NCI-H526 (cell line): Measurements from ENCODE around the gene CAPG.

Experiments
- DNase-seq, 2 experiments: peaks; one replicate each; lab custom pipeline; 2025; lab: John Stamatoyannopoulos, UW

The CAPG gene

DNA sequence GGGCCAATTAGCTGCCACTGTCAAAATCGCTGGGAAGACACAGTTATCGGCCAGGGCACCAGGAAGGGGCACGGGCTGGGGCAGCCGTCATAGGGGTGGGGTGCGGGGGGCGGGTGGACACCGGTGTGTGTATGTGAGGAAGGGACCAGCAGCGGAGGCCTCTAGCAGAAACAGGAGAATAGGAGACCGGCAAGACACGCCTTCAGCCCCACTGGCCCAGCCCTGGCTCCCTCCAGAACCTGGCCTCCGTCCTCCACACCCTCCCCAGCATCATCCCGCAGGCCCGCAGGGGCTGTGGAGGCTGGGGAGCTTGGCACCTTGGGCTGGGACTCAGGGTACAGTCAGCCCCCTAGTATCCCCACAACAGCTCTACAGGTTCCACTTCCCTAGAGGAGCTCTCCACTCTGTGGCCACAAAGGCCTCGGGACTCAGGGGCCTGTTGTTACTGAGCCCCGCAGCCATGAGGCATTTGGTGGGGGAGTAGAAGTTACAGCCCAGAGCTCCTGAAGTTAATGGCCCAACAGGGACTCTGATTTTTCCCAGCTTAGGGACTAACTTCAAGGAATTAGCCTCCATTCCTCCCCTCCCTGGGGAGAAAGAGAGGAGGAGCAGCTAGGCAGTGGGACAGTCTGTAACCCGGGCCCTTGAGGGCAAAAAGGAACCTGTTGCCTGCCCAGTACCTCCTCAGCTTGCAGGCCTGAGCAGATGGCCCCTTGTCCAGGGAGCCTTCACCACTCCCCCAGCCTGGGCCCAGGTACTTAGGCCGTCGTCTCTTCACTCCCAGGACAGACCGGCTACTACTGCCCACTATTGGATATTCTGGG, 28.2 kb upstream of the CAPG start:
- DNase-seq, result peak in 1 of 2 experiments; percentile 66

DNA sequence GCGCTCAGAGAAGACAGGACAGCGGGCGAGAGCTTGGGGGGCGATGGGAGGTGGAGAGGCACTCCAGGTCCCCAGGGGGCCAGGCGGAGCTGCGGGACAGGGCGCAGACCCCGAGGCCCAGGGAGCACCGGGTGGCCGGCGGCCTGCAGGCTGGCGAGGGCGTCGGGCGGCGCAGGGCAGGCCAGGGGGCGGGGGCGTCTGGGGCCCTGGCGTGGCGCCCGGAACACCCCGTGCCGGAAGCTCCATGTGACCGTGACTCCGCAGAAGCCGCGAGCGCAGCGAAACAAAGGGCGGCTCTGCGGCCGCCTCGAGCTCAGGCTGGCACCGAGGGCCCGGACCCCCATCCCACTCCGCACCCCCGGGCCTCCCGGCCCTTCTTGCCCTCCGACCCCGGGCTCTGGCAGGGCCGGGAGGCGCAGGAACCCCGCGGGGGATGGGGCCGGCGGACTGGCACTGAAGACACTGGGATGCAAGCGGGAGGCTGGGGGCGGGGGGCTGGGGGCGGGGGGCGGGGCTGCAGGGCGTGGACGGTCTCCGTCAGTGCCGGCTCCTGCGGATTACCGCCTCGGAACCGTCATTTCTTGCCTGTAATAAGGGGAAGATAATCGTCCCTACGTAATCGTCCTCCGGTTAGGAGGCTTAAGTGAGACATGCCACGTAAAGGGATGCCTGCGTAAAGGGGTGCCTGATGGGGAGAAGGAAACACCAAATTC, 27.5 kb upstream of the CAPG start:
- DNase-seq, result peak; percentile 60 to 90

DNA sequence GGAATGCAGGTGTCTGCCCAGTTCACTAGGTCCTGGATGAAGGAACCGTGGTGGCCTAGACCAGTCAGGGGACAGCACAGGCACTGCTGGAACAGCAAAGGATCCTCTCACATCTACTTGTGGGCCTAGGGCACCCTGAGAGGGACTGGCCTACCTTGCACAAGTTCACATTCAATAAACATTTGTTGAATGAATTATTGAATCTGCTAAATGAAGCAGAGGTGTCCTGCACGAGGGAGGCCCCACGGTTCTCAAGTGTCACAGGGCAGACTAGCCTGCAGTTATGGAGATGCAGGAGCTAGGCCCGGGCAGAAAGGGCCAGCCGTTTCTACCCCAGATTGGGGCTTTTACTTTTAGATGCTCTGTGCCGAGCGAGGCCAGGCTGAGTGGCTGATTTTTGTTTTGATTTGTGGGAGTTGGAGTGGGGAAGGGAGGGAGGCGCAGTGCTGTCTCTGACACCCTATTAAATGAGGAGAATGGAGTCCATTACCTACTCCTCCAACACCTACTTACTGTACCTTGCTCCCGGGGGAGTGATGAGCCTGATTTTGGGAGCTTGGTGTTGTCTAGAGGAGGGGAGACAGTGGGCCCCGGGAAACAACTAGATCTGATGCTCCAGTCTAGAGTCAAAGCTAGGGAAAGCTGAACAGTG, 26.8 kb upstream of the CAPG start:
- peak in 1 of 2 experiments; percentile 62 for DNase-seq

DNA sequence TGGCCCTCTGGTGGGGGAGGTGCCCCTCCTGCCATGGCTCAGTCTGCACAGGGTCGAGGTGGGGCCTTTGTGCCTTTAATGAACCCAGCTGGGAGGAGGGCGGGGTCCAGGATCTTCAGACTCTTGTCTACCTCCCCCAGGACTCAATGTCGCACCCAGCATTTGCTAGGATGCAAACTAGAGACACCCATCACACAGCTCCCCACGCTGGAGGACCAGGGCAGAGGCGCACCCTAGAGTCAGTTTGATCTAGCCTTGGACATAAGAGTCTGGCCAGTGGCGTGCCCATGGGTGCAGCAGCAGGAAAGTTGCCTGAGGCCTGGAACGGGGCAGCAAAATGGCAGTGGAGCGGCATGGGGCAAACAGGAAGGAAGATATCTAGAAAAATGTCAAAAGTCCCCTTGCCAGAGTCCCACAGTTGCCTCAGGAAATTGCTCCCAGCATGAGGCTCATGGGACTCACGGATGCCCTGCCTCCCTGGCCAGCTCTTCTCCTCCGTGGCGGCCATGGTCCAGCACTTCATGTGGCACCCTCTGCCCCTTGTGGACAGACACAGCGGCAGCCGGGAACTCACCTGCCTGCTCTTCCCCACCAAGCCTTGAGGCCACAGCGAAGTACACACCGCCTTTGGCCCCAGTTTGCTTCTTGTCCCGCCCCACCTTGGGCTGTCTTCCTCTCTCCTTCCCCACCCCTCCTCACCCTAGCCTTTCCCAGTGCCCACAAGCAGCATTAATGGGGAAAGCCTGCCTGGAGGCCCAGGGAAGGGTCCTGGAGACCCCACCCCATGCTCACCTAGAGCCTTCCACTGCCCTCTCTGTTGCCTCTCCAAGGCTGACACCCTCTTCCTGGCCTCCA, 26.0 kb upstream of the CAPG start:
- peak; percentile 33 to 55 for DNase-seq

DNA sequence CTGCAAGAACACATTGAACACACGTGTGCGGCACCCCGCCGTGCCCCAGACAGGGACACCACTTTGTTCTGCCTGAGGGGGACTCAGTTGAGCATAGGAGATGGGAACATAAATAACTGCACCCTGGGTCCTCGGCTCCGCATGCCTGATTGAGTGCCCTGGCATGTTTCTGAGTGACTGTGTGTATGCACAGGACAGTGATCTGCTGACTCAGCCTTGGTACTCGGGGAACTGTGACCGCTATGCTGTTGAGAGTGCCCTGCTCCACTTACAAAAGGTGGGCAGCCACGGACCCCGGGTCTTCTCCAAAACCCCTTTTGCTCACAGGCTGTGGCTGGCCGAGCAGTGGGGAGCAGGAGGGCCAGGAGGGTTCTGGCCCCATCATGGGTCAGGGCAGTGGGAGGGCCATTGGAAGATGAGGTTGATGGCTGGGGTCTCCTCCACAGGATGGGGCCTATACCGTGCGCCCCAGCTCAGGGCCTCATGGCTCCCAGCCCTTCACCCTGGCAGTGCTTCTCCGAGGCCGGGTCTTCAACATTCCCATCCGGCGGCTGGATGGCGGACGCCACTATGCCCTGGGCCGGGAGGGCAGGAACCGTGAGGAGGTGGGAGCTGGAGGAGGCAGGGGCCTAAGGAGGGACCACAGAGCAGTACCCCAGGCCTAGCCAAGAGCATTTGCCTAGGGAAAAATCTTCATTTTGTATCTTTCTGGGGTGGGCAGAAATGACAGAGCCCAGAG, 25.2 kb upstream of the CAPG start:
- DNase-seq, result no peak

DNA sequence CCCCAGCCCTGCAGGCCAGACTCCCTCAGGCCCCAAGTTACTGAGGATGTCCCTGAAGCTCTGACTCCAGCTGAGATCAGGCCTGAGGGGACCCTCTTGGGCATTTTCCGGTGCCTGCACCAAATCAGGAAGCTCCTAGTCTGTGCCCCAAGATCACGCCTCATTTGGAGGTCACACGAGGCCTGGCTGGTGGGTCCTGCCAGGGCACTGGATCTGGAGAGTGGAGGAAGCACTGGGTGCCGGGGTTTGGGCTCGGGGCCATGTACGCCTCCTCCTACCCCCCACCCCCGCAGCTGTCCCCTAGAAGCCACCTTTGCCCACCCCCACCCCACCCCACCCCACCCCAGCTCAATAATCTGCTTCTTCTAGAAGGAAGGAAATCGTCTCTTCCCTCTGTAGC, 24.5 kb upstream of the CAPG start:
- no peak for DNase-seq

DNA sequence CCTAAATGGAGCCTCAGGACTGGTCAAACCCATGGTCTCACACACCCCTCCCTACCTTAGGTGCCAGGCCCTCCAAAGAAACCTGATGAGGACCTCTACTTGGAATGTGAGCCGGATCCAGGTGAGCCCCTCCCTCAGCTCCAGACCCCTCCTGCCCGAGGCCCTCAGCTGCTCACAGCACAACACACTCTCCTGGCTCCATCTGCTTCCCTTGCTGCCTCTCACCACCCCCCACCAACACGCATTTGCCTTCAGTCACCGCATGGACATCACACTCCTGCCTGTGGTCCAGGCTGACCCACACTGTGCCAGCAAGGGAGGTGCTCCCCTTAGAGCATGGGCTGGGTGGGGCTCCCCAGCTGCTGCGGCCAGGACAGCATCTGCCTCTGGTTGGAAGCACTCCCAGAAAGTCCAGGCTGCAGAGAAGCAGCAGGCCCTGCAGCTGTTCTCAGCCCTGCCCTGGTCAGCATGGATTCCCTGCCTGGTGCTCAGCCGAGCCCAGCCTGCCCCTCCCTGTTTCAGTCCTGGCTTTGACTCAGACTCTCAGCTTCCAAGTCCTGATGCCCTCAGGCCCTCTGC, 23.4 kb upstream of the CAPG start:
- DNase-seq, result peak in 1 of 2 experiments; percentile 22

DNA sequence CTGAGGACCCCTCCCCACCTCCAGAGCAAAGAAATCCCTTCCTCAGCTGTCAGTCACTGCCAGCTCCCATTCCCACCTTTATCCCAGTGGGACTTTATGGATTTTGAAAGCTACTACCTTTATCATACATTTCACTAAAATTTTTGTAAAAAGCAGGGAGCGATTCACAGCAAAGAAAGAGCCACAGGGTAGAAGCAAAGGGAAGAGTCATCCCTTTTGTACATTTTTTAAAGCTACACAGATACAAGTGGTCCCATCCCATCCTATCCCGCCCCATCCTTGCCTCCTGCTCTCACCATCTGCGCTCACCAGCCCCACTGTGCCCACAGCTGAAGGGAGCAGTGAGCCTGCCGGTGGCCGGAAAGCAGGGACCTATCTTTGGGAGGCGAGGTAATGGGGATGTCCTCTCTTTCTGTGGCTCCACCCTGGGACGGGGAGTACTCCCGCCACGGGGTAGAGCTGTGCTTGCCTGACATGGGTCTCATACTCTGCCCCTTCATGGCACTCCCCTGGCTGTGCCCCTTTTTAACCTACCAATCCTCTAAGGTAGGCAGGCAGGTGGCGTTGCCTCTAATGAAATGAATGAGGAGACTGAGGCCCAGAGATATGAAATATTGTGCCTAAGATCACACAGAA, 21.5 kb upstream of the CAPG start:
- peak; percentile 14 to 57 for DNase-seq

DNA sequence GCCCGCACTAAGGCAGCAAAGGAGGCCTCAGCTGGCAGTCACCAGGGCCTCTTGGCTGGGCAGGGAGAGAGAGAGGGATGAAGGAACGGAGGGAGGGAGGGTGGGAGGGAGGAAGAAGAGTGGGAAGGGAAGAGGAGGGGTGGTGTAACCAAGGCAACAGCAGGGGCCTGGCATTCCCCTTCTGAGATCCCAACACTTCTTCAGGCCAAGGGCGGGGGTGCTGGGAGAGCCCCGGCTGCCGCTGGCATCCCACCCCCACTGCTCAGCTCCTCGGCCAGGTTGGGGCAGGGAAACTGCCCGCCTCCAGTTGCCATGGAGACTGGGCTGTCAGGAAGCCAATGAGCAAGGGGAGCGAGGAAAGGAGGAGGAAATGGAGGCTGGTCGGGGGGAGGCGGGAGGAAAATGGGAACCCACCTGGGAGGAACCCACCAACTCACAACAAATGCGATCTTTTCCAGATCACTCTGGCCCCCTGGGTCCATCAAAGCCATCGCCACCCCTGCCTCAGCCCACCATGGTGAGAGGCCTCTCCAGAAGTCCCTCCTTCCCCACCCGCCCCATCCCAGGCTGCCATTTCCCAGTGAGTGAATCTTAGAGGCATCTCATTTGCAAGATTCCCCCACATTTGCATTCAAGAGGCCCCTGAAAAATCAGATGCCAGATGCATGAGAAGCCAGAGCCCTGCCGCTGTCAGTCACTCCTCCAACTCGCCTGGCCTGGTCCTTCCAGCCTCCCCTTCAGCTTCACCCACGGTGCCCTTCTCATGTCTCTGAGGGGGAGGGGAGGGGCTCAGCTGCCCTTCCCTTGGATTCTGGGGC, 20.8 kb upstream of the CAPG start:
- peak; percentile 92 to 97 for DNase-seq

DNA sequence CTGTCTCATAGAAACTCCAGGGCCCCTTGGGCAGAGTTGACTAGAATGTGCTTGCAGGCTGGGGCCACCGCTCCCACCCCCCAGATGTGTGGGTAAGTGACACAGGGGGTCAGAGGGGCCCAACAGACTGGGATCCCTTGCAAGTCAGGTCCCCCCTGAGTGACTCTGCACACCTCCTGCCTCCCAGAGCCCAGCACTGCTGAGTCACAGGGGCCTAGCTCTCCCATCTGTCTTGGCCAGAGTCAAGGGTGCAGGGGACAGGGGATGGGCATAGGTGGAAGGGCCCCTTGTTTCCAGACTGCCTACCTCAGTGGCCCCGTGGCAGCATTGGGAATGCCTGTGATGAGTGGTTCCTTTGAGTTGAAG, 19.7 kb upstream of the CAPG start:
- DNase-seq, result peak in 1 of 2 experiments; percentile 38

DNA sequence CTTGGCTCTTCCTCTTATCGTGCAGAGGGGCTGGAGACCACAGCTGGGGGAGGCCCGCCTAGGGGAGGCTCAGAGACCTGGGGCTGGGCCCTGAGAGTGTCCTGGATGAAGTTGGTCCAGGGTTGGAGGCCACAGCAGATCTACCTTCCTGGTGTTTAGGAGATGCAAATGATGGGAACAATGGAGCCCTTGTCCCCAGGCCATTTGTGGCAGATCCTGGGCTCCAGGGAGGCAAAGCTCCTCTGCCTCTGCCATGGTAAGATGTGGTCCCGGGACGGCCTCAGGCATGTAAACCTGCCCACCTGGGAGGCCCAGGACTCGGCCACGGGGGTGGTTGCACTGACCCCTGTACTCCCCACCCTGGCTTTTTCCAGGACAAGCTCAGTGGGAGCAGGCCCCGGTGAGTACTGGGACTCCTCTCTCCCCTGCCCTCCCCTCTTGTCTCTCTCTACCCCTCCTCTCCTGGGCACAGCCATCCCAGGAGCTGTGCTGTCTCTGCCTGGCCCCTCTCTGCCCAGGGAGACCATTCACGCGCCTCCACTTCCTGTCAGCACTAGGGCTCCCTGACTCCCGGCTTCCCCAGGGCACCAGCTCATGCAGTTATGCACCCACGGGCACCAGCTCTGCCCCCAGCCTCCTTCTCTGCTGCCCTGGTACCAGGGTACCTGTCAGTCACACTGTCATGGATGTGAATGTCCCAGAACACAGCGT, 19.2 kb upstream of the CAPG start:
- peak; percentile 96 to 97 for DNase-seq

DNA sequence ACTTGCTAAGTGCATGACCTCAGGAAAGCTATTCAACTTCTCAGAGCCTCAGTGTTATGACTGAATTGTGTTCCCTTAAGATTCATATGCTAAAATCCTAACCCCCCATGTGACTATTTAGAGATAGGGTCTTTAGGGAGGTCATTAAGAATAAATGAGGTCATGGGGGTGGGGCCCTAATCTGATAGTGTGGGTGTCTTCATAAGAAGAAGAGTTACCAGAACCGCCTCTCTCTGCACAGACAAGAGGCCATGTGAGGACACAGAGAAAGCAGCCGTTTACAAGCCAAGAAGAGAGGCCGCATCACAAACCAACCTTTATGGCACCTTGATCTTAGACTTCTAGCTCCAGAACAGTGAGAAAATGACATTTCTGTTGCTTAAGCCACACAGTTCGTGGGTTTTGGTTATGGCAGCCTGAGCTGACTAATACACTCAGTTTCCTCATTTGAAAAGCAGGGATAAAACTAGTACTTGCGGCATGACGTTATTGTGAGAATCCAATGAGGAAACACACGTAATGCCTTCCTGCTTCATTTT, 18.2 kb upstream of the CAPG start:
- peak; percentile 40 to 50 for DNase-seq

DNA sequence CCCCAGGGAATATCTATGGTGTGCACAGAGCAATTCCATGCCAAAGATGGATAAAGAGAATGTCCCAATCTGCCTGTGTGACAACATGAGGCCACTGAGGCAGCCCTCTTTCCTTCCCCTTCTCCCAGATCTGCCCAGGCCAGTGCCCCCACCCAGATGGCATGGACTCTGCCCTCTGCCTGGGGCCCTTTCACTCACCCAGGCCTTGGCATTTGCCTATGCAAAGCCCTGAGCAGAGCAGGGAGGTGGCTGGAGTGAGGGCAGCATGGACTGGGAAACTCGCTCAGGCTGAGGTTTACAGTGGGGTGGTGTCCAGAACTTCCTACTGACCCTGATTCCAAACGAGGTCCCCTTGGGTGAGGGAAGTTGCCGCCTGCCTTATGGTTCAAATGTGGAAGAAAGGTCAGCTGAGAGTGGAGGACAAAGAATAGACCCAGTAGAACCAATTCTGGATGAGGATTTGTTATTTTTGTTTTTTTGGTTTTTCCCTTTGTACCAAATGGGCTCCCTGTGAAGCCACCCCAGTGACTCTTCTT, 17.2 kb upstream of the CAPG start:
- peak; percentile 74 to 91 for DNase-seq

DNA sequence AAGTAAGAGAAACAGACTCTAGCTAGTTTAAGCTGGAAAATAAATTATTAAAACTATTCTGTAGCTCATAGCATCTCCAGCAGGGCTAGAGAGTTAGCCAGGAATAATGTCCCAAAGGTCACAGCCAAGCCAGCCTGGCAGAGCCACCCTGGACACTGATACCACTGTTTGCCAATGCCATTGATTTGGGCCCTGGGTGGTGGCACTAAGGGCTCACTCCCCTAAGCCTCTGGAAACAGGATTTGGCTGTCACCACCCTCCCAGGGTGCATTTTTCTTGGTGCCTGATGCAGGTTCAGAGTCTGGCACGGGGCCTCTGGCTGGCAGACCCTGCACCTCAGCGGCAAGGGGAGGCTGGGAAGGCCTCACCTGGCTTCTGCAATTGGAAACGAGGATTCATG, 15.4 kb upstream of the CAPG start:
- DNase-seq, result no peak

DNA sequence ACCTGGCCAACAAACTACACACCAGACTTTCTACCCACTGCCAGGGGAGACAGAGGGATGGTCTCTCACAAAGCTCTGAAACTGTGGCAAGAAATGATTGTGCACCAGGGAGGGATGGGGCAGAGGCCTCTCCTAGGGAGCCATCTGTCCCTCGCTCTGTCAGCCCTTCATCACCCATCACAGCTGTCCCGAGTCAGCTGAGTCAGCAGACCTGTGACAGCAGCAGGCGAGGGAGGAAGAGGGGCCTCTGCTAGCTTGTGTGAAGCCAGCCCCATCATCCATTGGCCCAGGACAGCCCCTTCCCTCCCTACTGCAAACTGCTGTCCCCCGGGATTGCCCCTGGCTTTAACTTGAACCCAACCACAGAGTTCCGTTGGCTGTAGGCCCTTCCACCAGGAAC, 13.4 kb upstream of the CAPG start:
- DNase-seq, result no peak

DNA sequence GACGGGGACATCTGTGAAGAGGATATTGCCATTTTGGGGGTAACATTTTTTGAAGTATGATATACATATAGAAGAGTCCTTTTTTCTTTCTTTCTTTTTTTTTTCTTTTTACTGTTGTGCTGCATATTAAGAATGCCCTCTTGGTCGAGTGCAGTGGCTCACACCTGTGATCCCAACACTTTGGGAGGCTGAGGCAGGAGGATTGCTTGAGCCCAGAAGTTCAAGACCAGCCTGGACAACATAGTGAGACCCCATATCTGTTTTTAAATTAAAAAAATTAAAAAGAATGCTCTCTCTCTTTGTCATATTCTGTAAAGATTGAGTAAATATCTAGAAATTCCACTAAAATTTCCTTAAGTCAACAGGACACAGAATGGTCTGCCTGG, 11.9 kb upstream of the CAPG start:
- DNase-seq, result no peak

DNA sequence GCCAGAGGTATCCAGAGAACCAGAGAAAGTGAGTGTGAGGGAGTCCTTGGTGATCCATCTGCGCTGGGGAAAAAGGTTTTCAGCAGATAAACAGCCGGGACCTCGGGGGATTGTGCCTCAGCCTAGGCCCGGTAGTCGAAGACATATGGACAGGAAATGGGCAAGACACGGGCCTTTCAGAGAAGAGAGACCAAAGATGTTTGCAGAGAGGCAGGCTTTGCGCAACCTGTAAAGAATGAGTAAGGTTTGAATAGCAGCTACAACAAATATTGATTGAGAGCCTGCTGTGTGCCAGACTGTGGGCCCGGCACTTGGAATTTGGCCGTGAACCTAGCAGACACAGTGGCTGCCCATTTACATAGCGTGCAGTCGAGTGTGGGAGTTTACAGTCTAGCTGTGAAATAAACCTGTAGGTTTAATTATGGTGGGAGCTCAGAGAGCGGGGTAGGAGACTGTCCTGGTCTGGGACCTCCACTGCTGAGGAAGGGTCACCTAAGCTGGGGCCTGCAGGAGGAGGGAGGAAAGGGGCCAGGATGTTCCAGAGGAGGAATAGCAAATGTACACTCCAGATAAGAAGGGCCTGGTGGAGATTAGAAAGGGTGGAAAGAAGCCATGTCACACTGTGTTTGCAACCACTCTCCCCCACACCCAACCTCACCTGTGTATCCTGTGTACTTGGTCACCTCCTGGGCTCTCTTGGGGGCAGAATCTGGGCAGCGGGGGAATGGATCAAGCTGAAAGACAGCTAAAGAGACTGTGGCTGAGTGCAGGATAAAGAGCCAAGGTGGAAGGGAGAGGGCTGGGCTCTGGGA, 11.3 kb upstream of the CAPG start:
- peak; percentile 47 to 73 for DNase-seq
